PC-3 (cell line): Measurements from ENCODE around the gene FBLIM1.

Experiments
- CTCF ChIP-seq: fragments of 300-600 bp; sonication (generic); conservative IDR thresholded peaks from 2 replicates; pipeline ENCODE4 v1.5.1; 2017; ENCODE audit warnings: antibody characterized with exemption, low read depth, mild to moderate bottlenecking, low read length
- EZH2 ChIP-seq: fragments of 300-600 bp; sonication (generic); IDR thresholded peaks from one replicate; pipeline ENCODE4 v1.6.1; 2017; ENCODE audit warnings: antibody characterized with exemption, mild to moderate bottlenecking, low read length; ENCODE audit not compliant: unreplicated experiment
- EZH2phosphoT487 ChIP-seq: fragments of 300-600 bp; sonication (generic); IDR thresholded peaks from 2 replicates; pipeline ENCODE4 v1.6.1; 2018; ENCODE audit warnings: mild to moderate bottlenecking, antibody characterized with exemption, low read length, borderline replicate concordance

GRCh38 chr1:15830258-15830657 is 71.7 kb downstream of the FBLIM1 start:
- TF ChIP-seq CTCF (no peak), EZH2phosphoT487 (no peak), EZH2 (no peak)
